GM12864 (cell line): ENCODE results near the gene ELK4.

Experiments
- DNase-seq: peaks from one replicate; pipeline ENCODE4 v3.0.0-alpha.2; 2011; ENCODE audit warnings: low read depth
- H3K4me3 ChIP-seq: 2 replicates; pipeline ENCODE4 v1.5.1; 2011; ENCODE audit warnings: mild to moderate bottlenecking, low read depth, low read length, control low read depth
- TF ChIP-seq, protein P1 (sequence below): IDR thresholded peaks from 2 replicates; pipeline ENCODE4 v1.5.1; 2011; ENCODE audit warnings: low read depth, mild to moderate bottlenecking, moderate library complexity, low read length, control low read depth, inconsistent platforms; ENCODE audit errors: missing control alignments

The ELK4 gene

DNA sequence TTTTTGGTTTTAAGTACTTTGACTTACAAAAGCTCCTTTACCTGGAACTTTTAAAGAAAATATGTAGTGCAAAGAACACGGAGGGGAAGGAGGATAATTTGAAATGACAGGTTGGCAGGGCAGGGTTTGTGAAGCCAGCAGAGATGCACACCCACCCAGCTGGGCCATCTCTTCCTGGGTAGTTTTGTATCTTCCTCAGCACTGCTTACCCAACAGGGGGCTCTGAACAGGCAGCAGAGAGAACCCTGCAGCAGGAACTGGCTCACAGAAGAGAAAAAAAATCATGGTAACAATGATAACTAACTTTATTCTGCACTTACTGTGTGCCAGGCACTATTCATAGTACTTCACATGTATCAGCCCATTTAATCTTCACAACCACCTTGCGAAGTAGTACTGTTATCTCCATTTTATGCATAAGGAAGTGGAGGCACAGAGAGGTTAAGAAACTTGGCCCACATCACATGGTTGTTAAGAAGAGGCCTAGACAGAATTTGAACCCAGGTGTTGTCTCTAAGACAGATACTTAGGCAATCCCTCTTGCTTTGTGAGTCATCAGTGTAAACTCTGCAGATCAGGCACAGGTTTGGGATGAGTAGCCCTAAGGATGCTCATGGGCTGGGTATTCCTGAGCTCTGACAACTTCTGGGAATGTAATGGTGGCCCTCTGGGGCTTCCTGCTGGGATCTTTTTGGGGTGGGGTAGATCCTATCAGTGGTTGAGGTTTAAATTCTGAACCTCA lies 60.8 kb downstream of the ELK4 start:
- no peak overlapping the region for H3K4me3 ChIP-seq
- TF ChIP-seq, protein P1, sequence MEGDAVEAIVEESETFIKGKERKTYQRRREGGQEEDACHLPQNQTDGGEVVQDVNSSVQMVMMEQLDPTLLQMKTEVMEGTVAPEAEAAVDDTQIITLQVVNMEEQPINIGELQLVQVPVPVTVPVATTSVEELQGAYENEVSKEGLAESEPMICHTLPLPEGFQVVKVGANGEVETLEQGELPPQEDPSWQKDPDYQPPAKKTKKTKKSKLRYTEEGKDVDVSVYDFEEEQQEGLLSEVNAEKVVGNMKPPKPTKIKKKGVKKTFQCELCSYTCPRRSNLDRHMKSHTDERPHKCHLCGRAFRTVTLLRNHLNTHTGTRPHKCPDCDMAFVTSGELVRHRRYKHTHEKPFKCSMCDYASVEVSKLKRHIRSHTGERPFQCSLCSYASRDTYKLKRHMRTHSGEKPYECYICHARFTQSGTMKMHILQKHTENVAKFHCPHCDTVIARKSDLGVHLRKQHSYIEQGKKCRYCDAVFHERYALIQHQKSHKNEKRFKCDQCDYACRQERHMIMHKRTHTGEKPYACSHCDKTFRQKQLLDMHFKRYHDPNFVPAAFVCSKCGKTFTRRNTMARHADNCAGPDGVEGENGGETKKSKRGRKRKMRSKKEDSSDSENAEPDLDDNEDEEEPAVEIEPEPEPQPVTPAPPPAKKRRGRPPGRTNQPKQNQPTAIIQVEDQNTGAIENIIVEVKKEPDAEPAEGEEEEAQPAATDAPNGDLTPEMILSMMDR = no peak
- no peak for DNase-seq

DNA sequence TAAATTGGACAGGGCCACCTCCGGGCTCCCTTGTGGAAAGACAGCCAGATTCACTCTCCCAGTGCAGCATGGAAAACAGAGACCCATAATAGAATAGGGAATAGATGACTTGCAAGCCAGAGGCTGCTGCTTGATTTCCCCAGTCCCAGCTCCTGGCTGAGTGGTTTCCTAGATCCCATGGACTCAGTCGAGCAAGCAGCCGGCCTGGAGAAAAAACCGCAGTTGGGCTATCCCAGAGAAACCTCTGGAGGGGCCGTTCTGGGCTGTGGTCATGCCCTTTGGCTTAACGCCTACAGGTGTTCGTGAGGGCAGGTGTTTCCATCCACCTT lies 61.7 kb downstream of the ELK4 start:
- H3K4me3 ChIP-seq = no peak overlapping the region
- TF ChIP-seq, protein P1 = no peak
- no peak for DNase-seq

DNA sequence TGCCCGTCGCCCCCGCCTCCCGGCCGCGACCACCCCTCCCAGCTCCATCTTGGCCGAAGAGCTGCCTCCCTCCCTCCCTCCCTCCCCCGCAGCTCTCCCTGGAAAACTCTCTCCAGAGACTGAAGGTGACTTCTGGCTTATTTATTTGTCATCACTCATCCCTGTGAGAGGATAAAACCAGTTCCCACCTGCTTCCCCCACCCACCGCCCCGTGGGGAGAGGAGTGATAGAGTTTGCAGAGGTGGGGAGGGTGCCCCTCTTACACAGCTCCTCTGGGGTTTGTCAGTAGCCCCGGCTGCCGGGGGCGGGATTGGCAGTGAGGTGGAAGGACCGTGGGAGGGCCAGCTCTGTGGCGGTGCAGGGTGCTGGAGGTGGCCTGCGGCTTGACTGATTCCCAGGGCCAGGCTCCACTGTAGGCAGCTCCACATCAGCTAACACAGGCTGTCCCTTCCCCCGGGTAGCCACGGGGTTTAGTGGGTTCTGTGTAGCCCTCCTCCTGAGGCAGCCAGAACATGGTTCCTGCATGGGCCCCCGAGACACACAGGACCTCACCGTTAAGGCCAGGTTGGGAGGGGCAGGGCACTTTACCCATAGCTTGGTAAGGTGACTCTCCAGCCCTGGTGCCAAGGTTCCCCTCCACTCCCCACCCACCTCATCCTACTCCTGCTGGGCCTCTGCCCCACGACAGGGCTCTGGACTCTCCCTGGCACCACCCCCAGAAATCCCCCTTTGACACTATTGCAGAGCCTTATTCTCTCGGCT lies 62.2 kb downstream of the ELK4 start:
- TF ChIP-seq, protein P1 = no peak
- no peak overlapping the region for H3K4me3 ChIP-seq
- DNase-seq = no peak

DNA sequence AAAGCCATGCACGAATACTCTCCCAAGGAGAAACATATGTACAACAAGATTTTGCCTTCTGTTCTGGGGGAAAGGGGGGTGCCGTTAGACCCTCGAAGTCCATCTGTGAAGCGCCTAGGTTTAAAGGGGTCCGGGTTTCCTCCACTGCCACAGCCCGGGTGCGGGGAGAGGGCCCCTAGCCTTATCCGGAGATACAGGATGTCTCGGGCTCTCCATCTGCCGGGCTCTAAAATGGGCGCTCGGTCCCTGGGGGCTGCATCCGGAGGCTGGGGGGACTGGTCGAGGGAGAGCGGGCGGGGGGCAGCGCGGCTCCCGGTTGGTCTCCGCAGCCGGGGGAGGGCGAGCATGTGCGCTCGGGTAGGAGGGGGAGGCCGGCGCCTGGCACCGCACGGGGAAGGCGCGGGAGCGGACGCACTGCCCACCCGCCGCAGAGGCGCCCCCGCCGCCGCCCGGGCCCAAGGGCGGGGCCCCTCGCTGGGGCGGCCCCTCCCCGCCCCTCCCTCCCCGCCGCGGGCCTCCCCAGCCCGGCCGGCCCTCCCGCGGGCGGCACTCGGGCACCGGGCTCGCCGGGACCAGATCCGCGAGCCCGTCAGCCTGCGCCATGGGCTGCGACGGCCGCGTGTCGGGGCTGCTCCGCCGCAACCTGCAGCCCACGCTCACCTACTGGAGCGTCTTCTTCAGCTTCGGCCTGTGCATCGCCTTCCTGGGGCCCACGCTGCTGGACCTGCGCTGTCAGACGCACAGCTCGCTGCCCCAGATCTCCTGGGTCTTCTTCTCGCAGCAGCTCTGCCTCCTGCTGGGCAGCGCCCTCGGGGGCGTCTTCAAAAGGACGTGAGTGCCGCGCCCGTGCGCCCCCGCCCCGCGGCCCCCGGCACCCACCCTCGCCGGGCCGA lies 63.1 kb downstream of the ELK4 start:
- TF ChIP-seq, protein P1 = no peak
- H3K4me3 ChIP-seq = no peak overlapping the region
- no peak for DNase-seq

DNA sequence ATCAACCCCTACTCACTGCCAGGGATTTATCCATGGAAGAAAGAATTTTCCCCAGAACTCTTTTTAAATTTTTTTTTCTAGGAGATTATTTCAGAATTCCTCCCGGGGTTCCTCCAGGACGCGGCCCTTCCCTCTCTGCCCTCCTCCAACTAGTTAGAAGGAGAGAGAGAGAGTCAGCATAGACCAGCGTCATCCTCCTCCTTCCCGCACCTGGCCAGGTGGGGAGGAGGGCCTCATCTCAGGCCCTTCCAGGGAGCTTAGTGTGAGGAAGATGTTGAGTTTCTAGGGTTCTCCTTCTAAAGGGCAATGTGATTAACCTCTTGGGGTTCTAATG lies 63.7 kb downstream of the ELK4 start:
- no peak overlapping the region for H3K4me3 ChIP-seq
- TF ChIP-seq, protein P1 = no peak
- no peak for DNase-seq

DNA sequence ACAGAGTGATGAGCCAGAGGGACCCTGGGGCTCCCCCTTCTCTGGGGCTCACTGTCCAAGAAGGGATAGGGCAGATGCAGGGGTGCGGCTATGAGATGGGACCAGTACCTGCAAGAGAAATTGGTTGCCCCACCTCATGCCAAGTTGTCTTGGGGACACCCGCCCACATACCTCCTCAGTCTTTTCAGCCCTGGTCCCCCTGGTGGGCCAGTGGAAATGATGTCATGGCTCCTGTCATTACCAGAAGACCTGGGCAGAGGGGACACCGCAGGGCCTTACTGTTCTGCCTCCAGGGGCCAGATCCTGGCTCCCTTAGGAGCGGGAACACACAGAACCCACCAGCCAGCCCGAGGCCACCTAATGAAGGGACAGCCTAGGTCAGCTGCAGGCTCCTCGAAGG lies 64.1 kb downstream of the ELK4 start:
- TF ChIP-seq, protein P1 = no peak
- DNase-seq = no peak
- H3K4me3 ChIP-seq = no peak overlapping the region
